HepG2 (cell line): ENCODE measurements around the gene VSIG10L2. TPM values are rescaled to one million over a fixed set of nuclear protein-coding genes. Genes with fewer than 3 reads are reported as not detected.

ENCODE experiments used
- ATAC-seq: fragments of 200-7000 bp; cut with Tn5 transposase; 3 replicates; pipeline ENCODE4 v1.9.1; 2020; ENCODE audit warnings: mild to moderate bottlenecking, moderate library complexity
- BruUV-seq: library from RNA; stranded (reverse); fragments of 400-500 nt; replicated peaks from 2 replicates; lab custom pipeline; 2021; lab: Mats Ljungman, UMichigan
- CTCF ChIA-PET: fragments of 300-600 bp; formaldehyde crosslinking; extraction: SDS; loops from one replicate; lab custom pipeline; 2021; ENCODE audit warnings: low total read pairs, inconsistent platforms, low intra/inter-chr PET ratio; lab: Yijun Ruan, JAX
- POLR2A ChIA-PET: fragments of 350-600 bp; sonication (Branson Sonifier 250); formaldehyde crosslinking; loops from one replicate; lab custom pipeline; 2020; ENCODE audit warnings: antibody characterized with exemption, inconsistent platforms; lab: Yijun Ruan, JAX
- DNase-seq: peaks from one replicate; pipeline ENCODE4 v3.0.0-alpha.2; 2015; ENCODE audit warnings: low spot score
- FAIRE-seq: peaks from 3 replicates; lab custom pipeline; 2011; peaks lifted over from hg19 to GRCh38; lab: Jason Lieb, UNC
- H2AFZ ChIP-seq: one replicate; pipeline ENCODE4 v1.6.1; 2011; ENCODE audit warnings: low read length, inconsistent platforms
- H3K27ac ChIP-seq: fragments of 300-600 bp; 3 replicates; pipeline ENCODE4 v1.8.0; 2011; ENCODE audit warnings: mixed run types, mild to moderate bottlenecking, mixed read lengths, low read length, inconsistent platforms; ENCODE audit not compliant: insufficient read depth; ENCODE audit errors: extremely low read length
- H3K27me3 ChIP-seq, 2 experiments: fragments of 200-600 bp in 1 of 2; 2 replicates in 1 of 2; 3 replicates in 1 of 2; pipeline versions ENCODE4 v1.6.0 to v1.8.0; 2011; ENCODE audit warnings: low read length in 2 of 2, mild to moderate bottlenecking in 2 of 2, moderate library complexity in 2 of 2, inconsistent platforms in 1 of 2; ENCODE audit not compliant: insufficient read depth in 2 of 2, control insufficient read depth in 1 of 2
- H3K36me3 ChIP-seq, 2 experiments: fragments of 200-600 bp in 1 of 2; replicated peaks in 1 of 2; 2 replicates in 1 of 2; 3 replicates in 1 of 2; pipeline versions ENCODE4 v1.5.1 to v1.8.0; 2011; ENCODE audit warnings: low read length in 2 of 2, inconsistent platforms in 1 of 2; ENCODE audit not compliant: insufficient read depth in 2 of 2, control insufficient read depth in 1 of 2
- H3K4me1 ChIP-seq: 2 replicates; pipeline ENCODE4 v1.5.1; 2012; ENCODE audit warnings: low read length, inconsistent platforms; ENCODE audit not compliant: insufficient read depth
- H3K4me2 ChIP-seq: 2 replicates; pipeline ENCODE4 v1.6.0; 2011; ENCODE audit warnings: low read depth, low read length, inconsistent platforms
- H3K4me3 ChIP-seq, 3 experiments: fragments of 200-600 bp in 1 of 3; sonication (generic), shearing (Covaris generic) in 1 of 3; replicated peaks in 1 of 3; 2 replicates each; pipeline ENCODE4 v1.5.1; 2011 to 2016; ENCODE audit warnings: low read length in 3 of 3, inconsistent platforms in 2 of 3, low read depth in 2 of 3, mild to moderate bottlenecking in 2 of 3, control low read depth in 1 of 3, mixed read lengths in 1 of 3; ENCODE audit not compliant: insufficient read depth in 1 of 3
- H3K79me2 ChIP-seq: one replicate; pipeline ENCODE4 v1.6.1; 2011; ENCODE audit warnings: low read length, inconsistent platforms; ENCODE audit not compliant: insufficient read depth
- H3K9ac ChIP-seq: 2 replicates; pipeline ENCODE4 v1.6.0; 2011; ENCODE audit warnings: mild to moderate bottlenecking, low read depth, low read length, inconsistent platforms; ENCODE audit not compliant: insufficient read depth
- H3K9me3 ChIP-seq: 2 replicates; pipeline ENCODE4 v1.5.1; 2012; ENCODE audit warnings: mild to moderate bottlenecking, low read length
- H4K20me1 ChIP-seq: 2 replicates; pipeline ENCODE4 v1.6.0; 2011; ENCODE audit warnings: inconsistent platforms, mild to moderate bottlenecking, low read length, moderate library complexity; ENCODE audit not compliant: insufficient read depth
- ATF7 ChIP-seq, 2 experiments: fragments of 450-650 bp in 1 of 2; sonication (generic) in 1 of 2; formaldehyde crosslinking in 1 of 2; IDR thresholded peaks; 2 replicates each; pipeline versions ENCODE4 v1.4.0 to v1.6.1; 2016 to 2020; ENCODE audit warnings: antibody characterized with exemption in 1 of 2, mild to moderate bottlenecking in 1 of 2, missing genetic modification reagents in 1 of 2
- ATF7-NPFF ChIP-seq: sonication (generic); formaldehyde crosslinking; IDR thresholded peaks from 2 replicates; pipeline ENCODE4 v1.8.1; 2023; ENCODE audit warnings: mild to moderate bottlenecking, low read depth, missing genetic modification reagents, moderate library complexity
- DNMT3B ChIP-seq: conservative IDR thresholded peaks from 2 replicates; pipeline ENCODE4 v1.6.1; 2016; ENCODE audit warnings: missing biosample characterization, control low read depth
- GLI4 ChIP-seq: sonication (generic); formaldehyde crosslinking; IDR thresholded peaks from 2 replicates; pipeline ENCODE4 v1.5.1; 2020; ENCODE audit warnings: missing genetic modification reagents, mild to moderate bottlenecking, moderate library complexity, borderline replicate concordance
- GPN1 ChIP-seq: sonication (generic); formaldehyde crosslinking; IDR thresholded peaks from 2 replicates; pipeline ENCODE4 v1.5.1; 2020; ENCODE audit warnings: missing genetic modification reagents, borderline replicate concordance
- HOXA9 ChIP-seq: sonication (generic); formaldehyde crosslinking; IDR thresholded peaks from 2 replicates; pipeline ENCODE4 v1.8.1; 2022; ENCODE audit warnings: missing genetic modification reagents, mild to moderate bottlenecking, moderate library complexity, borderline replicate concordance
- MYNN ChIP-seq: sonication (generic); formaldehyde crosslinking; IDR thresholded peaks from 2 replicates; pipeline ENCODE4 v1.4.0; 2020; ENCODE audit warnings: mild to moderate bottlenecking, low read depth, missing genetic modification reagents
- NFKB2 ChIP-seq: sonication (generic); formaldehyde crosslinking; IDR thresholded peaks from 2 replicates; pipeline ENCODE4 v1.4.0; 2020; ENCODE audit warnings: missing genetic modification reagents, borderline replicate concordance
- NFYB ChIP-seq: sonication (generic); formaldehyde crosslinking; IDR thresholded peaks from 2 replicates; pipeline ENCODE4 v1.4.0; 2020; ENCODE audit warnings: missing genetic modification reagents
- NFYC ChIP-seq: IDR thresholded peaks from 2 replicates; pipeline ENCODE4 v1.6.1; 2016; ENCODE audit warnings: missing genetic modification reagents, missing compliant biosample characterization
- STAT5B ChIP-seq: sonication (generic); formaldehyde crosslinking; IDR thresholded peaks from 2 replicates; pipeline ENCODE4 v1.4.0; 2020; ENCODE audit warnings: missing genetic modification reagents
- ZBTB1 ChIP-seq: sonication (generic); formaldehyde crosslinking; IDR thresholded peaks from 2 replicates; pipeline ENCODE4 v1.4.0; 2020; ENCODE audit warnings: missing genetic modification reagents, borderline replicate concordance
- ZFAT ChIP-seq: sonication (generic); formaldehyde crosslinking; conservative IDR thresholded peaks from 2 replicates; pipeline ENCODE4 v1.8.1; 2023; ENCODE audit warnings: missing genetic modification reagents, inconsistent platforms
- ZNF232 ChIP-seq: sonication (generic); formaldehyde crosslinking; IDR thresholded peaks from 2 replicates; pipeline ENCODE4 v1.4.0; 2020; ENCODE audit warnings: missing genetic modification reagents, borderline replicate concordance
- ZNF451 ChIP-seq: sonication (generic); formaldehyde crosslinking; IDR thresholded peaks from 2 replicates; pipeline ENCODE4 v1.5.0; 2020; ENCODE audit warnings: mild to moderate bottlenecking, missing genetic modification reagents
- ZNF614 ChIP-seq: IDR thresholded peaks from 2 replicates; pipeline ENCODE4 v1.6.1; 2018; ENCODE audit warnings: missing biosample characterization, missing genetic modification reagents, inconsistent platforms, borderline replicate concordance
- WGBS: methylation state at CpG from one replicate; pipeline ENCODE4 v1.1.6; 2017; ENCODE audit warnings: low lambda C conversion rate; 5-methylcytosine and 5-hydroxymethylcytosine counted together
- in situ Hi-C: cut with HindIII; loops from 2 replicates; pipeline ENCODE4 v1.10.0; 2017; ENCODE audit warnings: low pct_unique_long_range_greater_than_20kb; ENCODE audit not compliant: extremely low pct_ligation_motif_present
- intact Hi-C: fragments of 100-400 bp; cut with micrococcal nuclease; formaldehyde crosslinking; loops from one replicate; pipeline ENCODE4 v1.10.0; 2022; ENCODE audit not compliant: unreplicated experiment
- polyA plus RNA-seq, 8 experiments: library from polyadenylated mRNA; depleted of rRNA in 3 of 8; stranded (reverse) in 7 of 8; unstranded in 1 of 8; fragments of >200 nt; fragmentation: Illumina TruSeq in 4 of 8; extraction: Trizol in 4 of 8; gene quantifications; 2 replicates each; pipeline versions ENCODE4 v1.2.1 to v1.2.3, GENCODE V29; 2011 to 2016; ENCODE audit warnings: low read depth in 4 of 8, missing spikeins in 1 of 8, mixed read lengths in 1 of 8; ENCODE audit not compliant: insufficient read depth in 1 of 8
- total RNA-seq, 5 experiments: library from RNA; depleted of rRNA; stranded (reverse); fragments of >200 nt; fragmentation: Illumina TruSeq; extraction: Trizol; gene quantifications; 2 replicates each; pipeline ENCODE4 v1.2.3, GENCODE V29; 2016; ENCODE audit warnings: low read depth in 1 of 5

Gene VSIG10L2
- total and polyA plus RNA-seq, 2 of the 13 experiments (the other 11 are each of a cell fraction or from before 2014, with no cell fraction given): 0.21 TPM; not detected in 1

GRCh38 chr11:126002181-126002580 lies 56.3 kb downstream of the VSIG10L2 start:
- no peak overlapping the region for H3K27ac ChIP-seq
- 94% methylated on average over 4 of the region's 4 CpGs for WGBS
- no TSS peak for BruUV-seq
- peaks cover 4% of the 10 kb centered on the region for H3K4me1 ChIP-seq
- no peak for ATAC-seq
- no peak overlapping the region for H3K4me2 ChIP-seq
- peaks cover 2 to 26% of the 10 kb centered on the region in 2 experiments; a peak in 3 of 5 replicates for H3K36me3 ChIP-seq
- in situ Hi-C loops: no loop called here
- ChIA-PET CTCF (no interaction called here), POLR2A (no interaction called here)
- H4K20me1 ChIP-seq: no peaks in the 10 kb centered on the region
- H3K4me3 ChIP-seq: no peak overlapping the region
- no peaks in the 10 kb centered on the region for H3K9me3 ChIP-seq
- no peaks in the 10 kb centered on the region for H3K79me2 ChIP-seq
- no peak for DNase-seq
- no peak overlapping the region for H2AFZ ChIP-seq
- no peak overlapping the region for H3K9ac ChIP-seq
- no peaks in the 10 kb centered on the region for H3K27me3 ChIP-seq
- intact Hi-C loops: no loop called here
- FAIRE-seq: no peak
- TF ChIP-seq STAT5B (CRISPR knock-in tag) (no peak), ZFAT (no peak), NFYC (no peak), NFKB2 (CRISPR knock-in tag) (no peak), ZBTB1 (CRISPR knock-in tag) (no peak), ATF7-NPFF (no peak), NFYB (CRISPR knock-in tag) (no peak), DNMT3B (CRISPR knock-in tag) (no peak), ATF7 (IDR thresholded peaks at IDR 0.05) (no peak), ATF7 (CRISPR knock-in tag; IDR thresholded peaks at IDR 0.05) (no peak), ZNF614 (CRISPR knock-in tag) (no peak), HOXA9 (CRISPR knock-in tag) (no peak), MYNN (CRISPR knock-in tag) (no peak), ZNF232 (CRISPR knock-in tag) (no peak), GLI4 (CRISPR knock-in tag) (no peak), ZNF451 (CRISPR knock-in tag) (no peak), GPN1 (CRISPR knock-in tag) (no peak)

Other genes with a start within 250 kb of the VSIG10L2 start
- gene PATE1, start 199.8 kb upstream of the VSIG10L2 start, total RNA-seq (2016; rRNA removed; fragmentation: Illumina TruSeq; extraction: Trizol): not detected in 2 replicates
- gene PATE1, start 199.8 kb upstream of the VSIG10L2 start, polyA plus RNA-seq (2011; rRNA removed): not detected in 2 replicates
- not detected in 2 replicates for gene PATE2, start 167.2 kb upstream of the VSIG10L2 start, total RNA-seq (2016; rRNA removed; fragmentation: Illumina TruSeq; extraction: Trizol)
- gene PATE2, start 167.2 kb upstream of the VSIG10L2 start, polyA plus RNA-seq (2011; rRNA removed): not detected in 2 replicates
- not detected in 2 replicates for gene PATE3, start 157.9 kb upstream of the VSIG10L2 start, total RNA-seq (2016; rRNA removed; fragmentation: Illumina TruSeq; extraction: Trizol)
- gene PATE3, start 157.9 kb upstream of the VSIG10L2 start, polyA plus RNA-seq (2011; rRNA removed): not detected in 2 replicates
- gene PATE4, start 112.7 kb upstream of the VSIG10L2 start, total RNA-seq (2016; rRNA removed; fragmentation: Illumina TruSeq; extraction: Trizol): not detected in 2 replicates
- not detected in 2 replicates for gene PATE4, start 112.7 kb upstream of the VSIG10L2 start, polyA plus RNA-seq (2011; rRNA removed)
- gene HYLS1, start 58.4 kb upstream of the VSIG10L2 start, total RNA-seq (2016; rRNA removed; fragmentation: Illumina TruSeq; extraction: Trizol): 3.8 and 5.6 TPM in 2 replicates
- gene HYLS1, start 58.4 kb upstream of the VSIG10L2 start, polyA plus RNA-seq (2011; rRNA removed): 1.1 and 1.3 TPM in 2 replicates
- gene PUS3, start 42.8 kb upstream of the VSIG10L2 start, total RNA-seq (2016; rRNA removed; fragmentation: Illumina TruSeq; extraction: Trizol): 18.2 and 22.9 TPM in 2 replicates
- 4.7 and 6.0 TPM in 2 replicates for gene PUS3, start 42.8 kb upstream of the VSIG10L2 start, polyA plus RNA-seq (2011; rRNA removed)
- gene DDX25, start 41.5 kb upstream of the VSIG10L2 start, total RNA-seq (2016; rRNA removed; fragmentation: Illumina TruSeq; extraction: Trizol): 0.11 and 0.29 TPM in 2 replicates
- gene DDX25, start 41.5 kb upstream of the VSIG10L2 start, polyA plus RNA-seq (2011; rRNA removed): 0.13 and 0.17 TPM in 2 replicates
- 8.4 and 12.8 TPM in 2 replicates for gene CDON, start 116.8 kb downstream of the VSIG10L2 start, total RNA-seq (2016; rRNA removed; fragmentation: Illumina TruSeq; extraction: Trizol)
- gene CDON, start 116.8 kb downstream of the VSIG10L2 start, polyA plus RNA-seq (2011; rRNA removed): 7.4 and 9.6 TPM in 2 replicates